Tibial nerve (tissue), 4 donors: ENCODE results near the gene RBMS3. TPM values are rescaled to one million over a fixed set of nuclear protein-coding genes. Genes with fewer than 3 reads are reported as not detected.

Source experiments
- DNase-seq, 2 donors: peaks; one replicate each; pipeline ENCODE4 v3.0.0-alpha.2; 2019; ENCODE audit warnings: low spot score in 2 of 2
- H3K27ac ChIP-seq, 4 donors: fragments of 200-600 bp; sonication (generic) in 3 of 4; one replicate each; pipeline ENCODE4 v1.5.1; 2017 to 2019; ENCODE audit warnings: mild to moderate bottlenecking in 1 of 4
- H3K27me3 ChIP-seq, 2 donors: fragments of 200-600 bp; sonication (generic) in 1 of 2; one replicate each; pipeline versions ENCODE4 v1.5.1 to v1.6.0; 2017 to 2019
- H3K36me3 ChIP-seq, 3 donors: fragments of 200-600 bp; sonication (generic); one replicate each; pipeline ENCODE4 v1.5.1; 2018 to 2019
- H3K4me1 ChIP-seq, 4 donors: fragments of 200-600 bp; sonication (generic) in 3 of 4; one replicate each; pipeline ENCODE4 v1.5.1; 2017 to 2019
- H3K4me3 ChIP-seq, 4 donors: fragments of 200-600 bp; sonication (generic) in 3 of 4; one replicate each; pipeline ENCODE4 v1.5.1; 2017 to 2019; ENCODE audit warnings: mild to moderate bottlenecking in 1 of 4, moderate library complexity in 1 of 4
- H3K9me3 ChIP-seq, 4 donors: fragments of 200-600 bp; sonication (generic) in 3 of 4; one replicate each; pipeline ENCODE4 v1.5.1; 2017 to 2019
- EP300 ChIP-seq, 2 donors: sonication (generic); formaldehyde crosslinking; IDR thresholded peaks; one replicate each; pipeline ENCODE4 v1.6.1; 2017; ENCODE audit warnings: antibody characterized with exemption in 2 of 2, mild to moderate bottlenecking in 1 of 2
- POLR2A ChIP-seq, 2 donors: fragments of 450-650 bp; IDR thresholded peaks; one replicate each; pipeline ENCODE4 v1.6.1; 2017; ENCODE audit warnings: antibody characterized with exemption in 2 of 2, mild to moderate bottlenecking in 2 of 2, moderate library complexity in 2 of 2
- WGBS, 2 donors: methylation state at CpG; one replicate each; pipeline ENCODE4 v1.1.5; 2018; 5-methylcytosine and 5-hydroxymethylcytosine counted together
- total RNA-seq, 4 donors: library from RNA; depleted of rRNA; stranded (reverse); fragments of >200 nt; gene quantifications; one replicate each; pipeline ENCODE4 v1.1.0, GENCODE V29; 2016
- TF ChIP-seq, protein P1 (sequence below), 5 experiments: fragments of 200-600 bp in 3 of 5; fragments of 450-650 bp in 2 of 5; sonication (generic) in 3 of 5; IDR thresholded peaks; one replicate each; pipeline ENCODE4 v1.5.1; 2016 to 2019; ENCODE audit warnings: antibody characterized with exemption in 5 of 5, mild to moderate bottlenecking in 3 of 5, moderate library complexity in 2 of 5

The RBMS3 gene
- total RNA-seq, 4 donors from 2014 or later, result 157 to 175 (median 161) TPM

DNA sequence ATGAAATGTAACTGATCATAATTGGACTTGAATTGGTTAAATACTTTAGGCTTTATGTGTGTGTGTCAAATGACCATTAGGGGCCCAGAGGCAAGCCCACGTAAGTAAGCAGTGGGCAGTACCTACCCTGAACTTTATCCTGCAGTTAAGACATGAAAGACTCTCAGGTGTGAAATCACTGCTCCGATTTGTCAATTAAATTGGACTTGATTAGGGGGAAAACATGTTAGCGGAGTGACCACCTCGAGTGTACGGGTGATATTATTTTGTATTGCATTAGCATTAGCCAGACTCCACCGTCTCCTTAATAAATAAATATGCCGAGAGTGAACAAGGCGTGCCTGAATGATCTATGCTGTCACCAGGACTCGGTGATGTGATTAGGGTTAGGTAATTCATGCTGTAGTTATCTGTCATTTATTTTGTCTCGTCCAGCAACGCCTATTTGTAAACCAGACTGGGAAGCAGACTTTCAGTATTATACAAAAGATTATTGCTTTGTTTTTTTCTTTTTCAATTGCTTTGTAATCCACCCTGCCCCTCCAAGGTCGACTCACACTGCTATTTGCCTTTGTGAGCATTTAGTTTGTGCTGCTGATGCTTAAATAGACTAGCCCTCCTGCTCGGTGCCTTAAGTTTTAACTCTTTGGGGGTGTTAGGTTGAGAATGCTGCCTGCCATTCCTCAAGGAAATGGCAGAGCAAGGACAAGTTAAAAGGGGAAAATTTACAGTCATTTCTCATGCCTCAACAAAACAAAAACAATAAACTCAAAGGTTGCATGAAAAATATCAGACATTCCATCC is 1.8 kb downstream of the RBMS3 start:
- Histone ChIP-seq H3K4me3 (peak overlapping the region; percentile 45 to 70 (median 52)), H3K27me3 (no peaks in the 10 kb centered on the region), H3K9me3 (no peaks in the 10 kb centered on the region), H3K36me3 (no peaks in the 10 kb centered on the region), H3K4me1 (peaks cover 0 to 36% (median 8%) of the 10 kb centered on the region in 4 donors), H3K27ac (peak overlapping the region; percentile 68 to 93 (median 86))
- peak in 1 of 2 donors; percentile 42 for TF ChIP-seq EP300 (IDR thresholded peaks at IDR 0.05)
- TF ChIP-seq, protein P1, sequence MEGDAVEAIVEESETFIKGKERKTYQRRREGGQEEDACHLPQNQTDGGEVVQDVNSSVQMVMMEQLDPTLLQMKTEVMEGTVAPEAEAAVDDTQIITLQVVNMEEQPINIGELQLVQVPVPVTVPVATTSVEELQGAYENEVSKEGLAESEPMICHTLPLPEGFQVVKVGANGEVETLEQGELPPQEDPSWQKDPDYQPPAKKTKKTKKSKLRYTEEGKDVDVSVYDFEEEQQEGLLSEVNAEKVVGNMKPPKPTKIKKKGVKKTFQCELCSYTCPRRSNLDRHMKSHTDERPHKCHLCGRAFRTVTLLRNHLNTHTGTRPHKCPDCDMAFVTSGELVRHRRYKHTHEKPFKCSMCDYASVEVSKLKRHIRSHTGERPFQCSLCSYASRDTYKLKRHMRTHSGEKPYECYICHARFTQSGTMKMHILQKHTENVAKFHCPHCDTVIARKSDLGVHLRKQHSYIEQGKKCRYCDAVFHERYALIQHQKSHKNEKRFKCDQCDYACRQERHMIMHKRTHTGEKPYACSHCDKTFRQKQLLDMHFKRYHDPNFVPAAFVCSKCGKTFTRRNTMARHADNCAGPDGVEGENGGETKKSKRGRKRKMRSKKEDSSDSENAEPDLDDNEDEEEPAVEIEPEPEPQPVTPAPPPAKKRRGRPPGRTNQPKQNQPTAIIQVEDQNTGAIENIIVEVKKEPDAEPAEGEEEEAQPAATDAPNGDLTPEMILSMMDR (IDR thresholded peaks at IDR 0.05), result no peak
- no peak for TF ChIP-seq POLR2A (IDR thresholded peaks at IDR 0.05)
- WGBS, 2 donors, result 5 to 18% methylated on average over 13 of the region's 13 CpGs
- no peak for DNase-seq

DNA sequence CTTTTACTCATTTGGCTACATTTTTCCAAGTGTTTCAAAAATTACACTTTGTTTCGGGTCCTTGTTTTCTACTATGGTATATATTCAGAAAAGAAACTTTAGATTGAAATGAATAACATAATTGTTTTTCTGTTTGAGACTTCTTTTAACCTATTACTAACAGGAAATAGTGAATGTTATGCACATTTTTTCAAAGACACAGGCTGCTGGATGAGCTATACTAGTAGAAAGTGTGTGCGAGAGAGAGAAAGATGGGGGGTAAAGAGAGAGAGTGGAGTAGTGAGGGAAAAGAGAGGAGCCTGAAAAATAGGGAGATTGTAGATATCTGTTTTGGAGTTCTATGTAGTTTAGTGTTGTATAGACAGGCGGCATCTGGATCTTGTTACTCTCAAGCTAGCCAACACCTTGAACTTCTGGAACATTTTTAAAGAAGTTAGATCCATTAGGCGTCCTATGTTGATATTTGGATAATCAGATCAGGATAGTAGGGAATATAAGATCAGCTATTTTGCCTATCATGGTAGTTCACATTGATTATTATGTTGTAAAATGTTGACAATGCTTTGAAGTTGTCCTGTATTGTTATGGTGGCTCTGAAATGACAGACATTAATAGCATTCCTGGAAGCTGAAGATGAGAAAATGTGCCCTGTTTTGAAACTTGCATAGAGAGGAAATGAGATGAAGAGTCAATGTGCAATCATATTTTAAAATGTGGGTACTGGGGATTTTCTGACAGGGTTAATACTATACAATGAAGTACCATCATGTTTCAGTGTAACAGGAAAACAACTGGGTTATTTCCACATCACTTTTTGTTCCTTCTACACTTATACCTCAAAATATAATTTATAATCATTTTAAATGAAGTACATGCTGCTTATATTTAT is 2.6 kb downstream of the RBMS3 start:
- H3K9me3 ChIP-seq, result no peaks in the 10 kb centered on the region
- no peaks in the 10 kb centered on the region for H3K36me3 ChIP-seq
- peaks cover 0 to 35% (median 10%) of the 10 kb centered on the region in 4 donors for H3K4me1 ChIP-seq
- no peak for TF ChIP-seq EP300 (IDR thresholded peaks at IDR 0.05)
- no peak for TF ChIP-seq POLR2A (IDR thresholded peaks at IDR 0.05)
- peak overlapping the region; percentile 68 to 93 (median 86) for H3K27ac ChIP-seq
- peak overlapping the region; percentile 45 to 70 (median 52) for H3K4me3 ChIP-seq
- 11 to 13% methylated on average over 4 of the region's 4 CpGs for WGBS, 2 donors
- H3K27me3 ChIP-seq, result no peaks in the 10 kb centered on the region
- DNase-seq, result no peak

GRCh38 chr3:29284497-29284896 is 3.6 kb downstream of the RBMS3 start:
- 33 to 47% methylated on average over 2 of the region's 2 CpGs for WGBS, 2 donors
- peak overlapping the region; percentile 45 to 70 (median 52) for H3K4me3 ChIP-seq
- no peaks in the 10 kb centered on the region for H3K36me3 ChIP-seq
- TF ChIP-seq POLR2A (IDR thresholded peaks at IDR 0.05) (no peak), EP300 (IDR thresholded peaks at IDR 0.05) (no peak)
- TF ChIP-seq, protein P1 (IDR thresholded peaks at IDR 0.05), result no peak
- no peaks in the 10 kb centered on the region for H3K9me3 ChIP-seq
- DNase-seq, result no peak
- H3K4me1 ChIP-seq, result peaks cover 0 to 35% (median 8%) of the 10 kb centered on the region in 4 donors
- H3K27me3 ChIP-seq, result no peaks in the 10 kb centered on the region
- peak overlapping the region; percentile 25 to 93 (median 86) for H3K27ac ChIP-seq

DNA sequence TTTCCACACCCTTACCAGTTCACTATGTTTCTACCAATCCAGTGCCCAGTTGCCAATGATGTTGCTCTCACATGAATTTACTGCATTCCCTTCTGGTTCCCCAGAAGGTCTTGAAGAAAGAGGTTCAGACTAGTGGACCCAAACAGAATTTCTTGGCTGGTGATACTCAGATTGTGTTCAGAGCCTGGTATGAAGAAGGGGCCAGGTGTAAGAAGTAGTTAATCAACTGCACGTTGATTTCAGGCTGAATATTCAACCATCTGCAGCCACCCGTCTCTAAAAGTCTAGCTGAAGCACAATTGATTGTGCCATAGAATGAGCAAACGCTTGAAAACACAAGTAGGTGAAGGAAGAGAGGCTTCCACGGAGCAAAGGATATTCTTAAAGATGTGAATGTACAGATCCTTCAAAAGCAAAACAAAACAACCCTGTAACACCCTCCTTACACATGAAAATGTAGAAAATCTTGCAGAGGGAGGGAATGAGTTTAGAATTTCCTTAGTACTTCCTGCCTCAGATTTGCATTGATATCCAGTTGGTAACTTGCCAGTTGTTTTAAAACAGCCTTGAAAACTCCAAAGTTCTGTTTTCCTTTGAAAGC is 4.7 kb downstream of the RBMS3 start:
- no peak for DNase-seq
- TF ChIP-seq POLR2A (IDR thresholded peaks at IDR 0.05), result no peak
- TF ChIP-seq EP300 (IDR thresholded peaks at IDR 0.05), result peak in 1 of 2 donors; percentile 17
- Histone ChIP-seq H3K9me3 (no peaks in the 10 kb centered on the region), H3K27me3 (no peaks in the 10 kb centered on the region), H3K36me3 (no peaks in the 10 kb centered on the region), H3K4me3 (peak overlapping the region; percentile 15 to 70 (median 30)), H3K4me1 (peaks cover 0 to 37% (median 7%) of the 10 kb centered on the region in 4 donors), H3K27ac (peak overlapping the region; percentile 43 to 93 (median 71))
- 5 to 7% methylated on average over 4 of the region's 4 CpGs for whole genome bisulfite sequencing, 2 donors

- TF ChIP-seq POLR2A (IDR thresholded peaks at IDR 0.05) (no peak), EP300 (IDR thresholded peaks at IDR 0.05) (peak in 1 of 2 donors; percentile 18)
- TF ChIP-seq, protein P1 (IDR thresholded peaks at IDR 0.05), result no peak
- Histone ChIP-seq H3K4me1 (peaks cover 0 to 48% (median 15%) of the 10 kb centered on the region in 4 donors), H3K4me3 (peak overlapping the region in 2 of 4 donors; percentile 23 to 70), H3K27ac (peak overlapping the region; percentile 34 to 93 (median 67)), H3K36me3 (no peaks in the 10 kb centered on the region), H3K27me3 (no peaks in the 10 kb centered on the region), H3K9me3 (no peaks in the 10 kb centered on the region)
- WGBS, 2 donors, result 15 to 23% methylated on average over 5 of the region's 5 CpGs
- no peak for DNase-seq
Measured at GRCh38 chr3:29286478-29287240, 5.8 kb downstream of the RBMS3 start.
